Loucy (cell line): ENCODE results near the gene FGF22.

Experiments
- H2AFZ ChIP-seq: fragments of 200-600 bp; sonication (generic); 2 replicates; pipeline ENCODE4 v1.6.0; 2016; ENCODE audit warnings: antibody characterized with exemption, mild to moderate bottlenecking, low read length, moderate library complexity
- H3F3A ChIP-seq: fragments of 200-600 bp; 2 replicates; pipeline ENCODE4 v1.6.0; 2016; ENCODE audit warnings: antibody characterized with exemption, low read depth, mild to moderate bottlenecking
- H3K27me3 ChIP-seq: fragments of 200-600 bp; sonication (generic); 2 replicates; pipeline ENCODE4 v1.6.1; 2014; ENCODE audit warnings: low read length, mild to moderate bottlenecking; ENCODE audit not compliant: insufficient read depth, poor library complexity, severe bottlenecking
- H3K36me3 ChIP-seq: fragments of 200-600 bp; sonication (generic); 2 replicates; pipeline ENCODE4 v1.6.1; 2016; ENCODE audit warnings: low read length; ENCODE audit not compliant: insufficient read depth
- H3K4me1 ChIP-seq: fragments of 200-600 bp; sonication (generic); 2 replicates; pipeline ENCODE4 v1.5.1; 2014; ENCODE audit warnings: low read length, mild to moderate bottlenecking; ENCODE audit not compliant: insufficient read depth, poor library complexity, severe bottlenecking
- H3K4me2 ChIP-seq: fragments of 200-600 bp; sonication (generic); 2 replicates; pipeline ENCODE4 v1.6.0; 2014; ENCODE audit warnings: antibody characterized with exemption, low read length, low read depth, mild to moderate bottlenecking; ENCODE audit not compliant: poor library complexity, severe bottlenecking
- H3K4me3 ChIP-seq: fragments of 200-600 bp; sonication (generic); 2 replicates; pipeline ENCODE4 v1.5.1; 2014; ENCODE audit warnings: low read length, mild to moderate bottlenecking, mixed read lengths; ENCODE audit not compliant: poor library complexity, severe bottlenecking
- H3K79me2 ChIP-seq: fragments of 200-600 bp; sonication (generic); 2 replicates; pipeline ENCODE4 v1.6.1; 2014; ENCODE audit warnings: low read length; ENCODE audit not compliant: insufficient read depth
- H3K9ac ChIP-seq: fragments of 200-600 bp; sonication (generic); 2 replicates; pipeline ENCODE4 v1.6.0; 2014; ENCODE audit warnings: mild to moderate bottlenecking, low read depth, low read length, moderate library complexity; ENCODE audit not compliant: poor library complexity, severe bottlenecking
- H3K9me2 ChIP-seq: fragments of 200-600 bp; sonication (generic); replicated peaks from 2 replicates; pipeline ENCODE4 v1.6.1; 2016; ENCODE audit warnings: low read depth, low read length, mixed read lengths
- H3K9me3 ChIP-seq: fragments of 200-600 bp; sonication (generic); 2 replicates; pipeline ENCODE4 v1.6.1; 2014; ENCODE audit warnings: mild to moderate bottlenecking, antibody characterized with exemption, low read length, low read depth; ENCODE audit not compliant: insufficient read depth
- H4K20me1 ChIP-seq: fragments of 200-600 bp; sonication (generic); 2 replicates; pipeline ENCODE4 v1.6.0; 2014; ENCODE audit warnings: antibody characterized with exemption, low read length, mild to moderate bottlenecking; ENCODE audit not compliant: insufficient read depth, poor library complexity, severe bottlenecking
- EZH2phosphoT487 ChIP-seq: fragments of 200-600 bp; IDR thresholded peaks from 2 replicates; pipeline ENCODE4 v1.6.1; 2018; ENCODE audit warnings: antibody characterized with exemption, mild to moderate bottlenecking, moderate library complexity, borderline replicate concordance
- TF ChIP-seq, protein P1 (sequence below): fragments of 200-600 bp; sonication (generic); conservative IDR thresholded peaks from 2 replicates; pipeline ENCODE4 v1.5.1; 2014; ENCODE audit warnings: mild to moderate bottlenecking, antibody characterized with exemption, low read length

FGF22 gene

DNA sequence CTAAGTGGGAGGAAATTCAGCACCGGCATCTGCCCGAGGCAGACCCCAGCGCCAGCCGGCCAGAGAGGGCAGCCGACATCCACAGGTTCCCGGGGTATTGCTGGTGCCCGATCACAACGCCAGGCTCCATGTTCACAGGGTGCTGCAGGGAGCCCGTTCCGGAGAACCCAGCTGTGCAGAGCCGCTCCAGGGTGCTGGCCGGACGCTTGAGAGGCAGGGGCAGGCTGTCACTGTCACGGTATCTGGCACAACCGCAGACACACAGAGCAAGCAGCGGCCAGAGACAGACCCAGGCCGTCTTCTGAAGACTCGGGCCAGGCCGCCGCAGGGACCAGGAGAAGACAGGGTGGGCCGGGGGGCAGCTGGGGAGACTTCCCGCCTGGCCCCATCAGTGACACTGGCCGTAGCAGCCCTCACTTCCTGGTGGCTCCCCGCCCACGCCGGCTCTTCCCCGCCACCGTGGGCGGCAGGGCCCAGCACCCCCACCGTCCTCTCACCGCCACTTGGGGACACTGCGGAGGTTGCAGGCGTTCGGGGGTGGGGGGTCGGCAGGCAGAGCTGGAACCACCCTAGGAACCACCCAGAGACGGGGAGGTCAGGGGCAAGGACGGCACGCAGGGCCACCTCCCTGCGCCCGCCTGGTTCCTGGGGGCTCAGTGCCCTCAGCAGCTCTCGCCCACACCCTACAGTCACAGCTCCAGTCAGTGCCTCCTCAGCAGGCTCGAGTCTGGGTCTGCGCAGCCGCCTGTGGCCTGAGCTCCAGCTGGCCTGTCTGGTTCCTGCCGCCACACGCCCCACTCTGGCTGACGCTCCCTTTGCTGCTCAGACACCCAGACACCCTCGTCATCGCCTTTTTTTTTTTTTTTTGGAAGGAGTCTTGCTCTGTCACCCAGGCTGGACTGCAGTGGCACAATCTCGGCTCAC is 19.5 kb downstream of the FGF22 start:
- Histone ChIP-seq H3K79me2 (peaks cover 88% of the 10 kb centered on the region), H2AFZ (no peak overlapping the region), H3K27me3 (peaks cover 7% of the 10 kb centered on the region), H3K4me2 (peak overlapping the region; percentile 100), H4K20me1 (peaks cover 79% of the 10 kb centered on the region), H3K9me3 (no peaks in the 10 kb centered on the region), H3K9me2 (no peaks in the 10 kb centered on the region), H3F3A (no peaks in the 10 kb centered on the region), H3K36me3 (peaks cover 5% of the 10 kb centered on the region; the same call in 1 of the 2 replicates), H3K9ac (peak overlapping the region; percentile 91), H3K4me3 (no peak overlapping the region), H3K4me1 (peaks cover 18% of the 10 kb centered on the region)
- no peak for TF ChIP-seq EZH2phosphoT487
- TF ChIP-seq, protein P1, sequence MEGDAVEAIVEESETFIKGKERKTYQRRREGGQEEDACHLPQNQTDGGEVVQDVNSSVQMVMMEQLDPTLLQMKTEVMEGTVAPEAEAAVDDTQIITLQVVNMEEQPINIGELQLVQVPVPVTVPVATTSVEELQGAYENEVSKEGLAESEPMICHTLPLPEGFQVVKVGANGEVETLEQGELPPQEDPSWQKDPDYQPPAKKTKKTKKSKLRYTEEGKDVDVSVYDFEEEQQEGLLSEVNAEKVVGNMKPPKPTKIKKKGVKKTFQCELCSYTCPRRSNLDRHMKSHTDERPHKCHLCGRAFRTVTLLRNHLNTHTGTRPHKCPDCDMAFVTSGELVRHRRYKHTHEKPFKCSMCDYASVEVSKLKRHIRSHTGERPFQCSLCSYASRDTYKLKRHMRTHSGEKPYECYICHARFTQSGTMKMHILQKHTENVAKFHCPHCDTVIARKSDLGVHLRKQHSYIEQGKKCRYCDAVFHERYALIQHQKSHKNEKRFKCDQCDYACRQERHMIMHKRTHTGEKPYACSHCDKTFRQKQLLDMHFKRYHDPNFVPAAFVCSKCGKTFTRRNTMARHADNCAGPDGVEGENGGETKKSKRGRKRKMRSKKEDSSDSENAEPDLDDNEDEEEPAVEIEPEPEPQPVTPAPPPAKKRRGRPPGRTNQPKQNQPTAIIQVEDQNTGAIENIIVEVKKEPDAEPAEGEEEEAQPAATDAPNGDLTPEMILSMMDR: no peak

DNA sequence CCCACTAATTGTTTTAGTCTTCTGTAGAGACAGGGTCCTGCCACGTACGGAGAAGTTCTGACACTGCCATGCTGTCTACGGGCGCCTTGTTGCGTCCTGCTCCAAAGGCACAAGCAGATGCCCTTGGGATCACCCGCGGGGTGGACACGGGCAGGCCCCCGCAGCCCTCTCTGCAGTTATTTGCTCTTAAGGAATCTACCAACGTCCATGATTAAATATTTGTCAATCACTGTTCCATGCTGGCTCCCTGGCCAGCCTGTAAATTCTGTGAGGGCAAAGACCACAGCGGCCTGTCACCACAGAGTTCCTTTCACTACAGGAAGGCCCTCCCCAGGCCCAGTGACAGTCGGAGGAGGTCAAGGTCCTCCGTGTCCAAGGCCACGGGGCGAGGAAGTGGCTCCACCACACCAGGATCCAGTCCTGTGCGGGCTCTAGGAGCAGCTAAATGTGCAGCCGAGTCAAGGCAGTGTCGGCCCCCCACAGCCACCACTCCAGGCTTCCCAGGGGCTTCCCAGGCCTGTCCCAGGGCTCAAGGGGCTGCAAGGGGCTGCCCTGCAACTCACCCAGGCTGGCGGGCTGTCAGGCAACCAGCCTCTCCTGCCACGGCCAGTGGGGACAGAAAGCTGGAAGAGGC is 21.2 kb downstream of the FGF22 start:
- Histone ChIP-seq H3K4me2 (peak overlapping the region; percentile 100), H3K36me3 (no peaks in the 10 kb centered on the region; the same call in 1 of the 2 replicates), H3K4me3 (peak overlapping the region; percentile 100), H3K9me3 (no peaks in the 10 kb centered on the region), H3K9me2 (no peaks in the 10 kb centered on the region), H3K9ac (peak overlapping the region; percentile 91), H3K27me3 (peaks cover 7% of the 10 kb centered on the region), H3K4me1 (peaks cover 24% of the 10 kb centered on the region), H3F3A (no peaks in the 10 kb centered on the region), H3K79me2 (peaks cover 71% of the 10 kb centered on the region), H2AFZ (no peak overlapping the region), H4K20me1 (peaks cover 64% of the 10 kb centered on the region)
- no peak for TF ChIP-seq EZH2phosphoT487
- TF ChIP-seq, protein P1: no peak

DNA sequence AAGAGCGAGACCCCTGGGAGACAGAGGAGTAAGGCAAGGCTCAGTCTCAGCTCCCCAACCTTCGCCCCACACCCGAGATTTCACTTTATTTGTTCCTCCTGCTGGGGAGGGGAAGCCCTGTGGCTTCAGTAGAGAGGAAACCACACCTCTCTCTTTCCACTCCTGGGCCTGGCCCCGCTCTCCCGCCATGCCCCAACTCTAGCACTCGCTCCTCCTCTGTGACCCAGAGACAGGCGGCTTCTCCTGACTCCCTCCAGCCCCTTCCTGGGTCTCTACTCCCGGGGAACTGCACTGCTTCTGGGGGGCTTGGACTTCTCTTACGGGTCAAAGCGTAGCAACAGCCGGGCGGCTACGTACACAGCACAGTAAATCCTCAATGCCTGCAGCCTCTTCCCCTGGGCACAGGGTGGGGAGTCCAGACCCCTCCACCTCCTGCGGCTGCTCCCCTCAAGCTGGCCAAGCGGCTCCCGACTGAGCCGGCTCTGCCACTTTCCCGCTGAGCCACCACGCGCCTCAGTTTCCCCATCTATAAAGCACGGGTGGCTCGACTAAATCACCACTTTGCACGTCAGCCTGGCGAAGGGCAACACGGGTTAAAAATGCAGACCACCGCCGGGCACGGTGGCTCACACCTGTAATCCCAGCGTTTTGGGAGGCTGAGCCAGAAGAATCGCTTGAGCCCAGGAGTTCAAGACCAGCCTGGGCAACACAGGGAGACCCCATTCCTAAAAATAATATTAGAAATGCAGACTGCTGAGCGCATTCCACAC is 21.9 kb downstream of the FGF22 start:
- H3K9me3 ChIP-seq: no peaks in the 10 kb centered on the region
- H2AFZ ChIP-seq: no peak overlapping the region
- no peaks in the 10 kb centered on the region; the same call in 1 of the 2 replicates for H3K36me3 ChIP-seq
- H3K9ac ChIP-seq: peak overlapping the region; percentile 91
- peak overlapping the region; percentile 100 for H3K4me3 ChIP-seq
- H3F3A ChIP-seq: no peaks in the 10 kb centered on the region
- no peaks in the 10 kb centered on the region for H3K9me2 ChIP-seq
- H4K20me1 ChIP-seq: peaks cover 61% of the 10 kb centered on the region
- H3K4me1 ChIP-seq: peaks cover 24% of the 10 kb centered on the region
- TF ChIP-seq EZH2phosphoT487: no peak
- TF ChIP-seq, protein P1: no peak
- peak overlapping the region; percentile 100 for H3K4me2 ChIP-seq
- H3K79me2 ChIP-seq: peaks cover 64% of the 10 kb centered on the region
- peaks cover 7% of the 10 kb centered on the region for H3K27me3 ChIP-seq
